Measurements from ENCODE around the gene SLC9B2. TPM values are rescaled to one million over a fixed set of nuclear protein-coding genes. Genes with fewer than 3 reads are reported as not detected.
A peak's percentile ranks its signal among the peaks of the same experiment; 100 is the strongest.

SLC9B2 gene
- total RNA-seq, 6 experiments from 2014 or later = 15.4 to 22.0 (median 17.5) TPM

DNA sequence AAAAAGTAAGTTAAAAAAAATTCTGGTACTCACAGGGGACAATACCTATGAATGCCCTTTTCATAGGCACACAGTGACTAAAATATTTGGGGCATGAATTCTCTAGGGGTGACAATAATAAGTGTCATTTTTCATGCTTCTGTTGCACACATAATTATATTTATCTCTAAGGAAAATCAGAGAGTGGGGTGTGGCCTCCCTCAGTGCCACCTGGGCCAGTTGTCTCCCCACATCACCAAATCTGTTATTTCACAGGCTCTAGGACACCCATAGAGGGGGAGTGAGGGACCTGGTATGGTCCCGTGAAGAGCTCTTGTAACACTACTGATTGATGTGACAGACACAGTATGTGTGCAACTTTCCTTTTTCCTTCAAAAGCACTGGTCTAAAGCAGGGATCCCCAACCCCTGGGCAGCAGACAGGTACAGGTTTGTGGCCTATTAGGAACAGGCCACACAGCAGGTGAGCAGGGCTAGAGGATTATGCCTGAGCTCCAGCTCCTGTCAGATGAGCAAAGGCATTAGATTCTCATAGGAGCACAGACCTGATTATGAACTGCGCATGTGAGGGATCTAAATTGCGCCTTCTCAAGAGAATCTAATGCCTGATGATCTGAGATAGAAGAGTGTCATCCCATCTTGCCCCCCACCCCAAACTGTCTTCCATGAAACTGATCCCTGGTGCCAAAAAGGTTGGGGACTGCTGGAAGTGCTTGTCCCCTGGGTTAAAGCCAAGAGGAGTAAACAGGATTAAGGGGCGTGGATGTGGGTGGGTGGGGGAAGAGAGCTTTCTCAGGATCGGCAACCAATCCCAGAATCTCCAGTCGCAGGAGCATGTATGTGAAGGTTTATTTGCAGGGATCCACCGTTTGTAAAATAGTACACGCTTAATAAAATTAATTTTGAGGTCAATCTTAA is 57.9 kb downstream of the SLC9B2 start:
- TF ChIP-seq, protein P1, sequence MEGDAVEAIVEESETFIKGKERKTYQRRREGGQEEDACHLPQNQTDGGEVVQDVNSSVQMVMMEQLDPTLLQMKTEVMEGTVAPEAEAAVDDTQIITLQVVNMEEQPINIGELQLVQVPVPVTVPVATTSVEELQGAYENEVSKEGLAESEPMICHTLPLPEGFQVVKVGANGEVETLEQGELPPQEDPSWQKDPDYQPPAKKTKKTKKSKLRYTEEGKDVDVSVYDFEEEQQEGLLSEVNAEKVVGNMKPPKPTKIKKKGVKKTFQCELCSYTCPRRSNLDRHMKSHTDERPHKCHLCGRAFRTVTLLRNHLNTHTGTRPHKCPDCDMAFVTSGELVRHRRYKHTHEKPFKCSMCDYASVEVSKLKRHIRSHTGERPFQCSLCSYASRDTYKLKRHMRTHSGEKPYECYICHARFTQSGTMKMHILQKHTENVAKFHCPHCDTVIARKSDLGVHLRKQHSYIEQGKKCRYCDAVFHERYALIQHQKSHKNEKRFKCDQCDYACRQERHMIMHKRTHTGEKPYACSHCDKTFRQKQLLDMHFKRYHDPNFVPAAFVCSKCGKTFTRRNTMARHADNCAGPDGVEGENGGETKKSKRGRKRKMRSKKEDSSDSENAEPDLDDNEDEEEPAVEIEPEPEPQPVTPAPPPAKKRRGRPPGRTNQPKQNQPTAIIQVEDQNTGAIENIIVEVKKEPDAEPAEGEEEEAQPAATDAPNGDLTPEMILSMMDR (IDR thresholded peaks at IDR 0.05) = no peak
- H3K9me3 Mint-ChIP-seq = no peaks in the 10 kb centered on the region
- H3K27me3 Mint-ChIP-seq (ENCODE audit: insufficient read depth) = no peaks in the 10 kb centered on the region
- peaks cover 19% of the 10 kb centered on the region for H3K4me1 Mint-ChIP-seq (ENCODE audit: low read depth)
- no peak for DNase-seq
- H3K36me3 Mint-ChIP-seq (ENCODE audit: low read depth) = no peaks in the 10 kb centered on the region
- H3K27ac Mint-ChIP-seq = peak overlapping the region; percentile 97
- peak overlapping the region; percentile 94 for H3K4me3 Mint-ChIP-seq

DNA sequence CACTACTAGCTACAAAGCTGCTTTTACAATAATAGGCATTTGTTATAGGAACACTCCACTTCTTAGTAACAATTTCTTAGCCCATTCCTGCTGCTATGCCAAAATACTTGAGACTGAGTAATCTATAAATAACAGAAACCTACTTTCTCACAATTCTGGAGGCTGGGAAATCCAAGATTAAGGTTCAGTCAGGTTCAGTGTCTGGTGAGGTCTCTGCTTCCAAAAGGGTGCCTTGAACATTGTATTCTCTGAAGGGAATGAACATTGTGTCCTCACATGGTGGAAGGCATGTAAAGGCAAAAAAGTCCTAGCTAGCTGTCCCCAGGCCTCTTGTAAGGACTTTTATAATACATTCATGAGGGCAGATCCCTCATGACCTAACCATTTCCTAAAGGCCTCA is 64.0 kb downstream of the SLC9B2 start:
- H3K4me3 Mint-ChIP-seq = peak overlapping the region; percentile 5; the same call in 1 of the 2 replicates

DNA sequence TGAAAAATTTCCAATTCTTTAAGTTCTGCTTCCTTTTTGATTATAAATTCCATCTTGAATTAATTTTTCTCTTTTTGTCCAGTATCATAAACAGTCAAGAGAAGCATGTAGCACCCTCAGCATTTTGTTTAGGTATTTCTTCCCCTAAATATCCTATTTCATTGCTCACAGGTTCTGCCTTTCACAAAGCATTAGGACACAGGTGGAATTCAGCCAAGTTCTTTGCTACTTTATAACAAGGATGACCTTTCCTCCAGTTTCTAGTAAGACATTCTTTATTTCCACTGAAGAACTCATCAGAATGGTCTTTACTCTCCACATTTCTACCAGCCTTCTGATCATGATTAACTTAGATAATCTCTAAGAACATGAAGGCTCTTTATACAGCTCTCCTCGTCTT is 64.5 kb downstream of the SLC9B2 start:
- H3K27ac Mint-ChIP-seq = peak overlapping the region; percentile 62; the same call in 1 of the 2 replicates
- peaks cover 18% of the 10 kb centered on the region for H3K4me1 Mint-ChIP-seq (ENCODE audit: low read depth)
- H3K36me3 Mint-ChIP-seq (ENCODE audit: low read depth) = no peaks in the 10 kb centered on the region
- peak; percentile 65 for DNase-seq
- no peaks in the 10 kb centered on the region for H3K9me3 Mint-ChIP-seq
- TF ChIP-seq, protein P1 (IDR thresholded peaks at IDR 0.05) = no peak
- peak overlapping the region; percentile 29; the same call in 1 of the 2 replicates for H3K4me3 Mint-ChIP-seq
- H3K27me3 Mint-ChIP-seq (ENCODE audit: insufficient read depth) = peaks cover 3% of the 10 kb centered on the region; the same call in 1 of the 2 replicates

More for the DNA sequence above, 64.0 kb downstream of the SLC9B2 start:
- TF ChIP-seq, protein P1 (IDR thresholded peaks at IDR 0.05) = no peak
- Mint-ChIP-seq H3K27ac (no peak overlapping the region), H3K9me3 (no peaks in the 10 kb centered on the region), H3K4me1 (ENCODE audit: low read depth) (peaks cover 18% of the 10 kb centered on the region), H3K27me3 (ENCODE audit: insufficient read depth) (peaks cover 3% of the 10 kb centered on the region; the same call in 1 of the 2 replicates), H3K36me3 (ENCODE audit: low read depth) (no peaks in the 10 kb centered on the region)
- no peak for DNase-seq

DNA sequence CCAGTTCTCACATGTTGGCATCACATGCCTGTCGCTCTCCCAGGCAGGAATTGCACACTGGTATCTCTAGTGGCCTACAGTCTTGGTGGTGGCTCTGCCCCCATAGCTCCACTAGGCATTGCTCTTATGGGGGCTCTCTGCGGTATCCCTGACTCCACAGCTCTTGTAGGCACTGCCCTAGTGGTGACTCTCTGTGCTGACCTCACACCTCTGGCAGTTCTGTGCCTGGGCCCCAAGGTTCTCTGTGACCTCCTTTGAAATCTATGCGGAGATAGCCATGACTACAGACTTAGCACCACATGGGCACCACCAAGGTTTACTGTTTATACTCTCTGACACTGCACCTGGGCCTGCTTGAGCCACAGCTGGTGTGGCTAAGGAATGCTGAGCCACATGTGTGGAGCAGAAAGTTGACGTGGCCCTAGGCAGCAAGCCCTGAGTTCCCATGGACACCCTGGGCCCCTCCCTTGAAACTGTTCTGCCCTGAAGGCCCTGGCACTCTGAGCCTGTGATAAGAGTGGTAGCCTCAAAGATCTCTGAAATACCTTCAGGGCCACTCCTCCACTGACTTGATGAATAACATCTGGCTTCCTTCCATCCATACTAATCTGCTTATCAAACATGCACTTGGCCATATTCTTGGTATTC is 65.1 kb downstream of the SLC9B2 start:
- H3K27me3 Mint-ChIP-seq (ENCODE audit: insufficient read depth) = peaks cover 3% of the 10 kb centered on the region; the same call in 1 of the 2 replicates
- peaks cover 18% of the 10 kb centered on the region for H3K4me1 Mint-ChIP-seq (ENCODE audit: low read depth)
- peak overlapping the region; percentile 62; the same call in 1 of the 2 replicates for H3K27ac Mint-ChIP-seq
- peak; percentile 7 for DNase-seq
- TF ChIP-seq, protein P1 (IDR thresholded peaks at IDR 0.05) = peak; percentile 30
- peak overlapping the region; percentile 29; the same call in 1 of the 2 replicates for H3K4me3 Mint-ChIP-seq
- no peaks in the 10 kb centered on the region for H3K9me3 Mint-ChIP-seq
- no peaks in the 10 kb centered on the region for H3K36me3 Mint-ChIP-seq (ENCODE audit: low read depth)

DNA sequence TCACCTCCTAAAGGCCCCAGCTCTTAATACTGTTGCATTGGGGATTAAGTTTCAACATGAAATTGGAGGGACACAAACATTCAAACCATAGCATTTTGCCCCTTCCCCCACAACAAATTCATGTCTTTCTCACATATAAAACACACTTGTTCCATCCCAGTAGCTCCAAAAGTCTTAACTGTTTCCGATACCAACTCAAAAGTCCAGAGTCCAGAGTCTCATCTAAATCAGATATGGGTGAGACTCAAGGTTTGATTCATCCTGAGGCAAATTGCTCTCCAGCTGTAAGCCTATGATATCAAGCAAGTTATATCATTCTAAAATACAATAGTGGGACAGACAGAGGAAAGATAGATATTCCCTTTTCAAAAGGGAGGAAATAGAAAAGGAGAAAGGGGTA is 65.8 kb downstream of the SLC9B2 start:
- TF ChIP-seq, protein P1 (IDR thresholded peaks at IDR 0.05) = no peak
- H3K36me3 Mint-ChIP-seq (ENCODE audit: low read depth) = no peaks in the 10 kb centered on the region

More for the DNA sequence above, 65.8 kb downstream of the SLC9B2 start:
- no peaks in the 10 kb centered on the region for H3K9me3 Mint-ChIP-seq
- H3K4me1 Mint-ChIP-seq (ENCODE audit: low read depth) = peaks cover 18% of the 10 kb centered on the region
- DNase-seq = no peak
- H3K27me3 Mint-ChIP-seq (ENCODE audit: insufficient read depth) = peaks cover 3% of the 10 kb centered on the region; the same call in 1 of the 2 replicates
- H3K4me3 Mint-ChIP-seq = no peak overlapping the region
- no peak overlapping the region for H3K27ac Mint-ChIP-seq
